GM21825 (cell line): ENCODE data around the gene CNOT1.
A peak's percentile ranks its signal among the peaks of the same experiment; 100 is the strongest.
"Not testable (repeated sequence)": the region's sequence is repeated elsewhere in the genome, so short reads cannot be mapped to it uniquely, and the experiment has no call there.

Source experiments
- ATAC-seq: cut with Tn5 transposase; IDR thresholded peaks from one replicate; pipeline ENCODE4 v1.9.1; 2021; ENCODE audit warnings: mild to moderate bottlenecking, moderate library complexity; ENCODE audit not compliant: unreplicated experiment

Gene CNOT1

GRCh38 chr16:58629733-58630640 is at the start of gene CNOT1:
Gene CNOT1, minus strand, starts transcription at chr16:58629826. Its CDS starts 30,489 bp downstream, at chr16:58599337.
- ATAC-seq = peak; percentile 83

DNA sequence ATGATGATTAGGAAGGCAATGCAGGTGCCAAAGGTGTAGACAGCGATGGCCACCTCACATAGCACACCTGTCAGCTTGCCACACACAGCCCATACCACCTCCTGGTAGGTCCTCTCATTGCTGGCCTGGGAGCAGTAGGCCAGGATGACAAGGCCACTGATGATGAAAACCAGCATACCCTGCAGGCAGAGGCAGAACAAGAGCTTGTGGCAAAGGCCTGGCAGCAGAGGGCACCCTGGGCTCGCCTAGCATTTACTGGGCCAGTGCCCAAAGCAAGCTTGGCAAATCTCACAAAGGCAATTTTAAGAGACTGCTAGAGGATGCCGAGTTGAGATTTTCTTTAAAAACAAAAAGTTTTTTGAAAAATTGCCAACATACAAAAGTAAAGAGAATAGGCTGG is 49.1 kb upstream of the CNOT1 start:
- ATAC-seq = no peak

GRCh38 chr16:58678269-58678668 is 48.6 kb upstream of the CNOT1 start:
- no peak for ATAC-seq

DNA sequence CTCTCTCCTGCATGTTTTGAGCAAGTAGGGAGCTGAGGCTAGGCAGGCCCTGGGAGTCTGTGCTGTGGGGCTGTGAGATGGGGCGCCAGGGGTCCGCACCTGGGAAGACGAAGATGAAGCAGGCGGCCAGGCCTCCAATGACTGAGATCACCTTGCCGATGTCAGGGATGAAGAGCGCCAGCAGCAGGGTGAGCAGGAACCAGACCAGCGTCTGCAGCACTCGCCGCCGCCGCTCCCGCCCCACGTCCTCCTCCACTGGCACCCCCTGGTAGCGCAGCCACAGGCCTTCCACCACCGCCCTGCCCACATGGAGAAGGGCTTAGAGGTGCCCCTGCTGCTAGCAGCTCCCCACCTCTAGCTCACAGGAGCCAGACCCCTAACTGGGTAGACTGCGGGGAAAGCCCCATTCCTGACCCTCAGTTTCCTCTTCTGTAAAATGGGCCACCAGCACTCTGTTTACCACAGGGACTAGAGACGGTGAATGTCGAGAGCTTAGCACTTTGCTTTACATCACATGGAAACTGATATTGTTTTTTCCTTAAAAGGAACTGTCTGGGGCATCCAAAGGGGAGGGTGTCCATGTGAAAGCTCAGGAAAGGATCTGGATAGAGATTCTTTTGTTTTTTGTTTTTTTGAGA is 41.4 kb upstream of the CNOT1 start:
- ATAC-seq = no peak

- ATAC-seq = no peak
Observed at GRCh38 chr16:58670177-58670576, 40.6 kb upstream of the CNOT1 start.

DNA sequence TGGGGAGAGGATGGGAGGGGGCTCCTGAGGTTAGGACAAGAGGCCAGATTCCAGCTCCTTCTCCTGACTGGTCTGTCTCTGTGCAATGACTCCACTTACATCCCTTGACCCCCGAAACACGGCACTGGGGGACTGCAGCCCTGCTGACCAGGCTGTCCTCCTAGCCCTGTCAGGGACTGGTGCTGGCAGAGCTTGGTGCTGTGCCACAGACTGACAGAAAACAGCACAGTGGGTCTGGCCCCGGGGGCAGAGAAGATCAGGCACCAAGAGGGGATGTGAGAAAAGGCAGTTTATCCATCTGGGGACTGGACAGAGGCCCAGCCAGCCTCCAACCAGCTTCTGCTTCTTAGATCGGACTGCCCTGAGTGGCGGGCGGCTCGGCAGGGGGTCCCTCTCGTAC is 35.6 kb upstream of the CNOT1 start:
- no peak for ATAC-seq

- peak; percentile 69 for ATAC-seq
Observed at GRCh38 chr16:58661199-58661830, 31.7 kb upstream of the CNOT1 start.

GRCh38 chr16:58659911-58660310 is 30.3 kb upstream of the CNOT1 start:
- ATAC-seq = not testable (repeated sequence)

DNA sequence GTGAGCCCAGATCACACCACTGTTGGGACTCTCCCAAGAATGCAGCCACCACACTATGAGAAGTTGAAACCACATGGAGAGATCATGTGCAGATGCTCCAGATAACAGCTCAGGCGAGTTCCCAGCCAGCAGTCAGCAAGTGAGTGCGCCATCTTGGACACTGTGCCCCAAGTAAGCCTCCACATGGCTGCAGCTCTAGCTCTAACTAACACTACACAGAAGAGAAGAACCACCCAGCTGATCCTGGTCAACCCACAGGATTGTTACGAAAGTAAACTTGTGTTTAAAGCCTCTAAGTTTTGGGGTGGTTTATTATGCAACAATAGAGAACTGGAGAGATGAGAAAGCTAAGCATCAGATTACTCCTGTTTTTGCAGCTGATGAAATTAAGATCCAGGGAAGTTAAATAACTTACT is 29.2 kb upstream of the CNOT1 start:
- no peak for ATAC-seq

GRCh38 chr16:58656899-58657298 is 27.3 kb upstream of the CNOT1 start:
- ATAC-seq = no peak

GRCh38 chr16:58655215-58655596 is 25.6 kb upstream of the CNOT1 start:
- no peak for ATAC-seq

- ATAC-seq = no peak
Observed at GRCh38 chr16:58654560-58655214, 25.1 kb upstream of the CNOT1 start.

DNA sequence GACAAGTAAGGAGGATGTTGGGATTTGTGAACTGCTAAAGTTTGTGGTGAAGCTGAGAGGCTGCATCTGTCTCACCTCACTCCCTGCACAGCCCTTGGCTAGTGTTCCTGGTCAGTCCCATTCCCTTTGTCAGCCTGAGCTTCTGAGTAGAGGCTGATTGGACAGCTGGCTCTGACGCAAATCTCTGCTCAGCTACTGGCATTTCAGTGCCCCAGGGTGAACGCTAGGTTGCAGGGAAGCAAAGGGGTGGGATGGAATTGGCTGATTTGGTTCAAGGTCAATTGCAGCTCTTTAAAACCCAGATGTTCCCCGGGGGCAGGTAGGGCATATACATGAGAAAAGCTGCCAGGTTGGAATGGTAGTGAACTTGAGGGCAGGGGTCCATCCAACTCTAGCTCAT is 23.1 kb upstream of the CNOT1 start:
- no peak for ATAC-seq

DNA sequence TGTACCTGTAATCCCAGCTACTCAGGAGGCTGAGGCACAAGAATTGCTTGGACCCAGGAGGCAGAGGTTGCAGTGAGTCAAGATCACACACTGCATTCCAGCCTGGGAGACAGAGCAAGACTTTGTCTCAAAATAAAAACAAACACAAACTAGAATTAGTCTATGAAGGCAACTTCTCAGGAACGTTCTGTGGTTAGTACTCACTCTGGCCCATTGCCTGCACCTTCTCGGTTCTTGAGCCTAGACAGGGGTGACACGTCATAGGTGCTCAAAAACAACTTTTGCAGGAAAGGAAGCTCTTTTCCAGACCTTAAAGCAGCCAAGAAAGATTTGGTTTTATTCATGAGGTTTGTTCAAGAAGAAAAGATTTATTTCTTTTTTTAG is 22.3 kb upstream of the CNOT1 start:
- ATAC-seq = no peak

DNA sequence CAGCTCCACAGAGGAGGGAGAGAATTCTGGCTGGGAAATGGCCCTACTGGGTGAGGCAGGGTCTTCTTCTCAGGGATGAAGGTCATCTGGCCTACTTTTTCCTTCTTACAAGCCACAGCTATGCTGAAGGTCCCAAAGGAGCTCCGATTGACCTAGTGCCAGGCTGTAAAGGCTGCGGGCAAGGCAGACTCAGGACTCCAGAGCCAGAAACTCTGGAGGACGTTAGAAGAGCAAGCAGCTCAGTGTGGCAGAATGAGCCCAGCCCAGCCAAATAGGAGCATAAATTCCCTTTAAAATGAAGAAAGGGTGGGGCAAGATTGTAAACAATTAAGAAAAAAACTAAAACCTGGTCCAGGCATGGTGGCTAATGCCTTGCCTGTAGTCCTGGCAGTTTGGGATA is 20.1 kb upstream of the CNOT1 start:
- ATAC-seq = no peak

- no peak for ATAC-seq
Observed at GRCh38 chr16:58647107-58647506, 17.5 kb upstream of the CNOT1 start.

GRCh38 chr16:58644765-58645487 is 15.3 kb upstream of the CNOT1 start:
- ATAC-seq = no peak

DNA sequence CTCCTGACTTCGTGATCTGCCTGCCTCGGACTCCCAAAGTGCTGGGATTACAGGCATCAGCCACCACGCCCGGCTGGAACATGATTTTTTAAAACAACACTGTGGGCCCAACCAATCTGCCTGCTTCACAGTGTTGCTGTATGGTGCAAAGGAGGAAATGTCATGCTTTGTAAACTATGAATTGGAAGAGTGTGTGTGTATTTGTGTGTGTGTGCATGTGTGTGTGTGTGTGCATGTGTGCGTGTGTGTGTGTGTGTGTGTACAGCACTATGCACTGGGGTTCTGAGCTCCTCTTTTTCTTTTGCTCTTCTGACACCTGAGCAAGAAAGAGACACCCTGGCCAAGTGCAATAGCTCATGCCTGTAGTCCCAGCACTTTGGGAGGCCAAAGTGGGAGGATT is 14.5 kb upstream of the CNOT1 start:
- no peak for ATAC-seq

- no peak for ATAC-seq
Observed at GRCh38 chr16:58640949-58641348, 11.3 kb upstream of the CNOT1 start.

- no peak for ATAC-seq
Observed at GRCh38 chr16:58639836-58640235, 10.2 kb upstream of the CNOT1 start.

DNA sequence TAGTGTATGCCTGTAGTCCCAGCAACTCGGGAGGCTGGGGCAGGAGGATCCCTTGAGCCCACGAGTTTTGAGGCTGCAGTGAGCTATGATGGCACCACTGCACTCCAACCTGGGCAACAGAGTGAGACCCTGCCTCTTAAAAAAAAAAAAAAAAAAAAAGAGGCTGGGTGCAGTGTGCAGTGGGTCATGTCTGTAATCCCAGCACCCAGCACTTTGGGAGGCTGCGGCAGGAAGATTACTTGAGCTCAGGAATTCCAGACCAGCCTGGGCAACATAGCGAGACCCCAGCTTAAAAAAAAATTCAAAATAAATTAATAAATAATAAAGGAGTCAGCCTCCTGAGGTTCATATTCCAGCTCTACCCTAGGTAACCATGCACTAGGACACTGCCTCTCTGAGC is 9.6 kb upstream of the CNOT1 start:
- ATAC-seq = no peak
